ENCODE measurements around the gene TBC1D32.

- no peak for TF ChIP-seq EZH2 (IDR thresholded peaks at IDR 0.05; ENCODE audit: insufficient read depth, poor library complexity, severe bottlenecking)
- no peak for TF ChIP-seq EZH2phosphoT487 (IDR thresholded peaks at IDR 0.05; ENCODE audit: insufficient read depth, low read depth)
Observed at GRCh38 chr6:121124600-121124999, 209.7 kb downstream of the TBC1D32 start.

Data from GM23248 (cell line).